ENCODE data around the gene PIP4K2A.

DNA sequence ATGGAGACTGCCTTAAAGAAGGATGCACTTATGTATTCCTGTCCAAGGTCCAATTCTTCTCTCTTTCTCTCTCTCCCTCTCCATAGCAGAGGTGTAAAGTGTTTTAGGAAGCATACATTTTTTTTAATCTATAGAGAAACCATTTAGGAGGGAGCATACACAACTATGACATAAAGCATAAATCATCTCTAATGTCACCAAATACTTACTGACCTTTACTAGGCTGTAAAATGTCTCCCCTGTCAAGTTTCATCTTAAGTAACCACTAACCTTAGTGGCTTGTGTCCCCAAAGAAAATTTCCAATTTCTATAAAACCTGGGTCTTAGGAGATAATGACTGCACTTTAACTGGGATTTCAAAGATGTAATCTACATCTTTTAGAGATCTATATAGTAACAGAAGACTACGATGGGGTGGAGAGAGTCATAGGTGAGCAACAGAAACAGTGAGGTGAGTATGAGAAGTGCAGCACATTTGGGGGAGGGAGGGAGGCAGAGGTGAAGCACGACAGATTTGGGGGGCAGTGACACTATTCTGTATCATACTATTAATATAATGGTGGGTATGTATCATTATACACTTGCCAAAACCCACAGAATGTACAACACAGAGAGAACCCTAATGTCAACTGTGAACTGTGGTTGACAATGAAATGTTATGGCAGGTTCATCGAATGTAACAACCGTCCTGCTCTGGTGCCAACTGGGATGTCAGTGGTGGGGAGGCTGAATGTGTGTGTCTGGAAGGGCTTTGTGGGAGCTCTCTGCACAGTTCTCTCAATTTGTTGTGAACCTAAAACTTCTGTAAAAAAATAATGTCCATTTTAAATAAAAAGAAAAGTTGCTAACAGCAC, 79.5 kb downstream of the PIP4K2A start:
- TF ChIP-seq, protein P1, sequence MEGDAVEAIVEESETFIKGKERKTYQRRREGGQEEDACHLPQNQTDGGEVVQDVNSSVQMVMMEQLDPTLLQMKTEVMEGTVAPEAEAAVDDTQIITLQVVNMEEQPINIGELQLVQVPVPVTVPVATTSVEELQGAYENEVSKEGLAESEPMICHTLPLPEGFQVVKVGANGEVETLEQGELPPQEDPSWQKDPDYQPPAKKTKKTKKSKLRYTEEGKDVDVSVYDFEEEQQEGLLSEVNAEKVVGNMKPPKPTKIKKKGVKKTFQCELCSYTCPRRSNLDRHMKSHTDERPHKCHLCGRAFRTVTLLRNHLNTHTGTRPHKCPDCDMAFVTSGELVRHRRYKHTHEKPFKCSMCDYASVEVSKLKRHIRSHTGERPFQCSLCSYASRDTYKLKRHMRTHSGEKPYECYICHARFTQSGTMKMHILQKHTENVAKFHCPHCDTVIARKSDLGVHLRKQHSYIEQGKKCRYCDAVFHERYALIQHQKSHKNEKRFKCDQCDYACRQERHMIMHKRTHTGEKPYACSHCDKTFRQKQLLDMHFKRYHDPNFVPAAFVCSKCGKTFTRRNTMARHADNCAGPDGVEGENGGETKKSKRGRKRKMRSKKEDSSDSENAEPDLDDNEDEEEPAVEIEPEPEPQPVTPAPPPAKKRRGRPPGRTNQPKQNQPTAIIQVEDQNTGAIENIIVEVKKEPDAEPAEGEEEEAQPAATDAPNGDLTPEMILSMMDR (conservative IDR thresholded peaks at IDR 0.05) = no peak
- TF ChIP-seq EZH2 (IDR thresholded peaks at IDR 0.05; ENCODE audit: low read depth) = no peak
